Measurements from ENCODE around the gene CYP2W1.

GRCh38 chr7:1007901-1008300 lies 24.9 kb downstream of the CYP2W1 start:
- TF ChIP-seq, protein P1, sequence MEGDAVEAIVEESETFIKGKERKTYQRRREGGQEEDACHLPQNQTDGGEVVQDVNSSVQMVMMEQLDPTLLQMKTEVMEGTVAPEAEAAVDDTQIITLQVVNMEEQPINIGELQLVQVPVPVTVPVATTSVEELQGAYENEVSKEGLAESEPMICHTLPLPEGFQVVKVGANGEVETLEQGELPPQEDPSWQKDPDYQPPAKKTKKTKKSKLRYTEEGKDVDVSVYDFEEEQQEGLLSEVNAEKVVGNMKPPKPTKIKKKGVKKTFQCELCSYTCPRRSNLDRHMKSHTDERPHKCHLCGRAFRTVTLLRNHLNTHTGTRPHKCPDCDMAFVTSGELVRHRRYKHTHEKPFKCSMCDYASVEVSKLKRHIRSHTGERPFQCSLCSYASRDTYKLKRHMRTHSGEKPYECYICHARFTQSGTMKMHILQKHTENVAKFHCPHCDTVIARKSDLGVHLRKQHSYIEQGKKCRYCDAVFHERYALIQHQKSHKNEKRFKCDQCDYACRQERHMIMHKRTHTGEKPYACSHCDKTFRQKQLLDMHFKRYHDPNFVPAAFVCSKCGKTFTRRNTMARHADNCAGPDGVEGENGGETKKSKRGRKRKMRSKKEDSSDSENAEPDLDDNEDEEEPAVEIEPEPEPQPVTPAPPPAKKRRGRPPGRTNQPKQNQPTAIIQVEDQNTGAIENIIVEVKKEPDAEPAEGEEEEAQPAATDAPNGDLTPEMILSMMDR (IDR thresholded peaks at IDR 0.05), result no peak
- no peak for TF ChIP-seq POLR2AphosphoS5 (IDR thresholded peaks at IDR 0.05; ENCODE audit: insufficient read depth in 1 of 2, low read depth in 1 of 2)

Measured in vagina (tissue), 2 donors.